Measurements from ENCODE around the gene DGKH.

DNA sequence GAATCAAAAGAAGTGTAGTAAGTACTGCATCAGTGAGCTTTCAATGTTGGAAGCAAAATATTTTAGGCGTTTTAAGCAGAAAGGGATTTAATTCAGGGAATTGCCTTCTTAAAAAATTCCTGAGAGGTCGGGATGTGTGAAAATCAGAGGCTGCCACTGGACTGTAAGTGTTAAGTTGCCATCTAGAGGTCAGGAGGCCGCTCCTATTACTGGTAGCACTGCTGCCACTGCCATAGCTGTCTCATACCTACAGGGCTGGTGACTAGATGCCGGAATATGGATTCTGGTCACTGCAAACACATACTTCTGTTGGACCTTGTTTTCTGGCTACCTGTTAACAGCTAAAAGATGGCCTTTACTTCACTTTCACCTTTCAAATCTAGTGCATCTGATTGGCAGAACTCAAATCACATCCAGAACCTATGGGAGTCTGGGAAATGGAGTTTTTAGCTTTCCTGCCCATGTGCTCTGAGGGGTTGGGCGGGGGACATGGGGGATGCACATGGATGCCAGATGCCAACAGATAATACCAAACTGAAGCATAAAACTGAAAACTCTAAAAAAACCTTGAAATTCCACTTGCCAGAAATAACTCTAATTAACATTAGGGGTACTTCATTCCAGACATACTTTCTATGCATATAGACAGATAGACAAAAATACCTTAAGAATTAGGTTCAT, 29.8 kb downstream of the DGKH start:
- no peak for TF ChIP-seq TAF1 (IDR thresholded peaks at IDR 0.05; ENCODE audit: borderline replicate concordance, low read depth, low read length)
- no peak for TF ChIP-seq POLR2AphosphoS5 (IDR thresholded peaks at IDR 0.05; ENCODE audit: low read depth, low read length)
- TF ChIP-seq POLR2A (IDR thresholded peaks at IDR 0.05; ENCODE audit: low read depth, low read length), result no peak
